GM10248 (cell line): Measurements from ENCODE around the gene DDRGK1.

Source experiments
- CTCF ChIA-PET: fragments of 300-600 bp; sonication (Branson Sonifier 250); formaldehyde crosslinking; extraction: SDS; loops from one replicate; lab custom pipeline; 2021; ENCODE audit warnings: antibody characterized with exemption; lab: Yijun Ruan, JAX
- POLR2A ChIA-PET: fragments of 350-650 bp; sonication (Branson Sonifier 250); formaldehyde crosslinking; extraction: SDS; loops from one replicate; lab custom pipeline; 2020; ENCODE audit warnings: antibody characterized with exemption; lab: Yijun Ruan, JAX
- DNase-seq: peaks from one replicate; pipeline ENCODE4 v3.0.0; 2012; ENCODE audit errors: extremely low spot score
- TF ChIP-seq, protein P1 (sequence below): IDR thresholded peaks from 2 replicates; pipeline ENCODE4 v1.5.1; 2012; ENCODE audit warnings: mild to moderate bottlenecking, low read depth; ENCODE audit errors: extremely low read depth, missing control alignments, control extremely low read depth

Gene DDRGK1

DNA sequence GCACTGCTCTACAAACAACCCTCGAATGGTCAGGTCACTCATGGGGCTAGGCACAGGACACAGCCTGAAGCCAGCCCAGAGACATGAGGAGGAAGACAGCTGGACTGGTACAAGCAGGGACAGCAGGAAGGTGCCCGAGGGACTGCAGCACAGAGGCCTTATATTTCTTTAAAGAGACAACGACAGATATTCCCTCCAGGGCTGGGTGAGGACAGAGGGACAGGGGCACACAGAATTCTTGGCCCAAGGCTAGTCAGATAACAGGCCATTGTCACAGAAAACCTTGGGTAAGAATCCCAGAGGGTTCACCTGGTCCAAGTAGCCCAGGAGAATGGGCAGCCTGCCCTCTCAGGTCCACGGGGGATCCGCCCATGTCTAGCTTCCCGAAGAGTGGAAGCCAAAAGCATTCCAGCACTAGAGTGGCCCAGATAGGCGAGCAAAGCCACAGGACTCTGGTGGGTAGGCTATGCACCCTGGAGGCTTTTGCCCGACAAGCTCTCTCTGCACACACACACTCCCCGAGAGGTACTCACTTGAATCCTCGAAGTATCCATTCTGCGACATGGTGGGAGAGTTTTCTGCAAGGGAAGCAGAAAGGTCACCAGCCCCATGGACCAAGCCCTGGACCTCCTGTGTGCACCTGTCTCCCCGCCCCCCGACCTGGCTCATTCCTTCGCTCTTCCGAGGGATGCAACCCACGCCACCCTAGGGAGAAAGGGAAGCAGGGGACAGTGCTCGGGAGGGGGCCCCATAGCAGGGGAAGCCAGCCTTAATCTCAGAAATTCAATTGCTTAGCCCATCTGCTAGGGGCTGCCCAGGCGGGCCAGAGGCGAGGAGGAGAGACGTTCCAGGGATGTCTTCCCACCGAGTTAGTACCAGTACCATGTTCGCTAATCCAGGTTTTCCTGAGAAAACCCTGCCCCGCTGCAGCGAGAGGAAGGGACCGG, 32.8 kb upstream of the DDRGK1 start:
- POLR2A ChIA-PET: no interaction called here
- CTCF ChIA-PET: interaction anchor here (0.8 to 0.9 kb wide), 3 partner anchors 18 to 36 kb away, joined by 3 read pairs; no protein-coding TSS in a partner anchor
- DNase-seq: no peak
- TF ChIP-seq, protein P1, sequence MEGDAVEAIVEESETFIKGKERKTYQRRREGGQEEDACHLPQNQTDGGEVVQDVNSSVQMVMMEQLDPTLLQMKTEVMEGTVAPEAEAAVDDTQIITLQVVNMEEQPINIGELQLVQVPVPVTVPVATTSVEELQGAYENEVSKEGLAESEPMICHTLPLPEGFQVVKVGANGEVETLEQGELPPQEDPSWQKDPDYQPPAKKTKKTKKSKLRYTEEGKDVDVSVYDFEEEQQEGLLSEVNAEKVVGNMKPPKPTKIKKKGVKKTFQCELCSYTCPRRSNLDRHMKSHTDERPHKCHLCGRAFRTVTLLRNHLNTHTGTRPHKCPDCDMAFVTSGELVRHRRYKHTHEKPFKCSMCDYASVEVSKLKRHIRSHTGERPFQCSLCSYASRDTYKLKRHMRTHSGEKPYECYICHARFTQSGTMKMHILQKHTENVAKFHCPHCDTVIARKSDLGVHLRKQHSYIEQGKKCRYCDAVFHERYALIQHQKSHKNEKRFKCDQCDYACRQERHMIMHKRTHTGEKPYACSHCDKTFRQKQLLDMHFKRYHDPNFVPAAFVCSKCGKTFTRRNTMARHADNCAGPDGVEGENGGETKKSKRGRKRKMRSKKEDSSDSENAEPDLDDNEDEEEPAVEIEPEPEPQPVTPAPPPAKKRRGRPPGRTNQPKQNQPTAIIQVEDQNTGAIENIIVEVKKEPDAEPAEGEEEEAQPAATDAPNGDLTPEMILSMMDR: no peak

DNA sequence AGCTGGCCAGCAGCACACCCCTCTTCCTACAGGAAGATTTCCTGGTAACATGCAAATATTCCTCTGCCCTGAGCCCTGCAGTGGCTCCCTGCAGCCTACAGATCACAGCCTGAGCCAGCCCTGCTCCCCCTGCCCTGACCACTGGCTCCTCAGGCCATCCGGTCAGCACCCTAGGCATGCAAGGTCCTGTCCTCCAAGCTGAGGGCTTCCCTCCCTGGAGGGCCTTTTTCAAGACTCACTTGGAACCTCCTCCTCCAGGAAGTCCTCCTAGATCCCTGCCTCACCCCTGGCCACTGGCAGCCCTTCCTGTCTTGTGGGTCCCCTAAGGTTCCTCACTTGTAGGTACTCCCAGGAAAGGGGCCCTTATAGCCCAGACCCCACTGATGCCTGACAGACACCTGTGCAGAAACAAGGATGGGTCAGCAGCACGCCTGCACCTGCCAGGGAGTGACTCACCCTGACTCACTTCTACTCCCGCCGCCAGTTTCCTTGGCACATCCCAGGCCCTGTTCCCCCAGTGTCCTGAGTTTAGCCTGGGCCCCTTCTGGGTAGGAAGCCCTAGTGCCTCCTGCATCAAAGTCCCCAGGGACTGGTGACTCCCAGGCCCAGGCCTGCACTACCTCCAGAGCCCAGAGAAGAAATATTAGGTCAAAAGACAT, 31.3 kb upstream of the DDRGK1 start:
- ChIA-PET POLR2A (no interaction called here), CTCF (interaction anchor here (0.8 to 0.9 kb wide), 2 partner anchors 12 to 38 kb away, joined by 3 read pairs; no protein-coding TSS in a partner anchor)
- TF ChIP-seq, protein P1: no peak
- DNase-seq: no peak

DNA sequence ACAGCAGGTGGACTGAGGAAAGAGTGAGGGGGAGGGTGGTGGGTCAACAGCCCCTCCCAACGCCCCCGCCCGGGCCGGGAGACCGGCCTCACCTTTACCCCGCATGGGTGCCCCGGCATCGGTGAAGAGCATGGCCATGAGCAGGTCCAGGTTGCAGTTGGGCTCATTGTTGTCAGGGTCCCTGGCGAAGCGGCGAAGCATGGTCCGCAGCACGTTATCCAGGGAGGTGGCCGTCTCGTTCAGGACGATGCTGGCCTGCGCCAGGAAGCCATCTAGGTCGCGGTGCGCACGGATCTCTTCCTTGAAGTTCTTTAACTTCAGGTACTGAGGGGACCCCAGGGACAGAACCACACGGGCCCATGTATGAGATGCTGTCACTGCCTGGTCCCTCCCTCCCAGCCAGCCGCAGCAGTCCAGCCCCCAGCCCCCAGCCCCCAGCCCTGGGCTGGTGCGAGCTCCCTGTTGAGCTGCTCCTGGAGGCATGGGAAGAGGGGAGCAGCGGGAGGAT, 29.6 kb upstream of the DDRGK1 start:
- no peak for DNase-seq
- POLR2A ChIA-PET: no interaction called here
- CTCF ChIA-PET: no interaction called here
- TF ChIP-seq, protein P1: no peak

DNA sequence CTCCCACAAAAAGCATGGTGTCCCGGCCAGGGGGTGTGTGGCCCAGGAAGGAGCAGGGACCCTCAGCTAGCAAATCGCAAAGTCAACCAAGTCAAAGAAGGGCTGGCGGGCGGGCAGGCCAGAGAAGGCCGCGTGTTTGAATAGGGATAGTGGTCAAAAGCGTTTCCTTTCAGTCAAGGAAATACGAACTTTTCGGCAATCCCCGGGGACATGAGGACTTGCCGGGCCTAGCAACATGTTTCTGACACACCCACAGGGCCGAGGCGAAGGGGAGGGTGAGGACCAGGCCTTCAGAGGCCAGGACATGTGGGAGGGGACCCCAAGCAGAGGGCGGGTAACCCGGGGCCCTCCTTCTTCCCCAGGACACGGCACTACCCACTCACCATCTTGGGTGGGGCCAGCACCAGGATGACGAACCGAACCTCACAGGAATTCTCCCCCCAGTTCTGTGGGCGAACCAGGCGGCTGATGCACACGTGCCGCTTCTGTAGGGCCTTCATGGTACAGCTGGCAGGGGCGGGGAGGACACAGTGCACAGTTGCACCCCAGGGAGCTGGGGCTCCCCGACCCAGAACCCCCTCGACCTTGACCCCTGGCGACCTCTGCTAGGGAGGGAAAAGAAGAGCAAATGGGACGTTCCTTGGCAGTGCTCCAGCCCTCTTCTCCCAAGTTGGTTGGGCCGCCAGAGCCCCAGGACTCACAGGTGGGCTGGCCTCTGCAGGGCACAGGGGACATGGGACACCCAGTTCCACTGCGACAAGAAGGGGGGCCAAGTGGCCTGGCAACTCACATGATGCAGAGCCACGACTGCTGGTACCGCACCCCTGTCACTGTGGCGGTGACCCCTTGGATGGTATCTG, 28.9 kb upstream of the DDRGK1 start:
- TF ChIP-seq, protein P1: no peak
- DNase-seq: no peak
- ChIA-PET POLR2A (no interaction called here), CTCF (interaction anchor here (1.8 kb wide), 1 partner anchor 14 kb away, joined by 4 read pairs; no protein-coding TSS in a partner anchor)

DNA sequence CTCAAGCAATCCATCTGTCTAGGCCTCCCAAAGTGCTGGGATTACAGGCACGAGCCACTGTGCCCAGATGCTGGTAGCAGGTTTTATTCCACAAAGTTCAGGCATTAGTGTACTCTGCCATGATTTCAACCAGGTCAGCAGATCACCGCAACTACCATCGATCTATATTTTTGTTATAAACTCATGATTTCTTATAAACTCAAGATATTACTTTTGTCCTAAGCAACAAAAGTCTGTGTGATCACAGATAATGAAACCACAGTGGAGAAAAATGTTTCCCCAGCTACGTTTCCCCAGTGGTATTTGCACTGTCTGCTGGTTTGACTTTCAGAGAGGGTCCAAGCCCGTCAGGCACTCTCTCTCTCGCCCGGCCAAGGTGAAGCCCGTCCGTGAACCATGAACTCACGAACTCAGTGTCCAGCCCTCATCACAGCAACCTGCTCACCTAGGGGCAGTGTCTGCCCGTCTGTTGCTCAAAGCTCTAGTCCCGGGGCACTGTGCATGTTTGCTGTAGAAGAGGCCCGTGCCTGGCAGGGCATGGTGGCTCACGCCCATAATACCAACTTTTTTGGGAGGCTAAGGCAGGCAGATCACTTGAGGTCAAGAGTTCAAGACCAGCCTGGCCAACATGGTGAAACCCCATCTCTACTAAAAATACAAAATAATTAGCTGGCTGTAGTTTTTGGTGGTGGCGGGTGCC, 27.6 kb upstream of the DDRGK1 start:
- ChIA-PET CTCF (interaction anchor here (1.8 kb wide), 1 partner anchor 13 kb away, joined by 4 read pairs; no protein-coding TSS in a partner anchor), POLR2A (no interaction called here)
- TF ChIP-seq, protein P1: no peak

More for the DNA sequence above, 27.6 kb upstream of the DDRGK1 start:
- DNase-seq: no peak
